HEK293T (cell line): ENCODE measurements around the gene PSPC1.

Experiments
- CTCF ChIA-PET: fragments of 350-600 bp; formaldehyde crosslinking; extraction: SDS; loops from one replicate; lab custom pipeline; 2021; ENCODE audit warnings: antibody characterized with exemption, inconsistent platforms; lab: Yijun Ruan, JAX
- POLR2A ChIA-PET: fragments of 350-600 bp; formaldehyde crosslinking; extraction: SDS; loops from one replicate; lab custom pipeline; 2020; ENCODE audit warnings: antibody characterized with exemption, inconsistent platforms; lab: Yijun Ruan, JAX
- DNase-seq: peaks from one replicate; pipeline ENCODE4 v3.0.0; 2012; ENCODE audit warnings: mixed read lengths; ENCODE audit errors: extremely low spot score
- ARNT ChIP-seq: fragments of 450-650 bp; IDR thresholded peaks from 2 replicates; pipeline ENCODE4 v1.6.1; 2017; ENCODE audit warnings: mild to moderate bottlenecking
- BHLHE40 ChIP-seq: fragments of 450-650 bp; IDR thresholded peaks from 2 replicates; pipeline ENCODE4 v1.6.1; 2016; ENCODE audit warnings: mild to moderate bottlenecking, moderate library complexity, borderline replicate concordance
- CTBP1 ChIP-seq: fragments of 450-650 bp; IDR thresholded peaks from 2 replicates; pipeline ENCODE4 v1.6.1; 2016; ENCODE audit warnings: borderline replicate concordance
- ELF4 ChIP-seq: fragments of 450-650 bp; IDR thresholded peaks from 2 replicates; pipeline ENCODE4 v1.6.1; 2017; ENCODE audit warnings: antibody characterized with exemption
- FOXA1 ChIP-seq: fragments of 450-650 bp; IDR thresholded peaks from 2 replicates; pipeline ENCODE4 v1.6.1; 2016; ENCODE audit warnings: mild to moderate bottlenecking
- FOXK2 ChIP-seq: fragments of 450-650 bp; IDR thresholded peaks from 2 replicates; pipeline ENCODE4 v1.6.1; 2016; ENCODE audit warnings: mild to moderate bottlenecking
- FOXM1 ChIP-seq: fragments of 450-650 bp; IDR thresholded peaks from 2 replicates; pipeline ENCODE4 v1.6.1; 2017; ENCODE audit warnings: mild to moderate bottlenecking, borderline replicate concordance
- HDGF ChIP-seq: fragments of 450-650 bp; IDR thresholded peaks from 2 replicates; pipeline ENCODE4 v1.6.1; 2017; ENCODE audit warnings: antibody characterized with exemption, borderline replicate concordance
- L3MBTL2 ChIP-seq: fragments of 450-650 bp; conservative IDR thresholded peaks from 2 replicates; pipeline ENCODE4 v1.6.1; 2016; ENCODE audit warnings: mild to moderate bottlenecking
- LEF1 ChIP-seq: fragments of 450-650 bp; IDR thresholded peaks from 2 replicates; pipeline ENCODE4 v1.6.1; 2017; ENCODE audit warnings: mild to moderate bottlenecking, borderline replicate concordance
- NFRKB ChIP-seq: fragments of 450-650 bp; IDR thresholded peaks from 2 replicates; pipeline ENCODE4 v1.6.1; 2016; ENCODE audit warnings: mild to moderate bottlenecking, moderate library complexity
- SP1 ChIP-seq: fragments of 450-650 bp; IDR thresholded peaks from 2 replicates; pipeline ENCODE4 v1.6.1; 2017
- SUZ12 ChIP-seq: fragments of 450-650 bp; IDR thresholded peaks from 2 replicates; pipeline ENCODE4 v1.6.1; 2016; ENCODE audit warnings: mild to moderate bottlenecking
- TARDBP ChIP-seq: fragments of 450-650 bp; IDR thresholded peaks from 2 replicates; pipeline ENCODE4 v1.6.1; 2016
- ZNF384 ChIP-seq: fragments of 450-650 bp; IDR thresholded peaks from 2 replicates; pipeline ENCODE4 v1.6.1; 2016
- TF ChIP-seq, protein P1 (sequence below): fragments of 450-650 bp; IDR thresholded peaks from 2 replicates; pipeline ENCODE4 v1.6.1; 2016

PSPC1 gene

DNA sequence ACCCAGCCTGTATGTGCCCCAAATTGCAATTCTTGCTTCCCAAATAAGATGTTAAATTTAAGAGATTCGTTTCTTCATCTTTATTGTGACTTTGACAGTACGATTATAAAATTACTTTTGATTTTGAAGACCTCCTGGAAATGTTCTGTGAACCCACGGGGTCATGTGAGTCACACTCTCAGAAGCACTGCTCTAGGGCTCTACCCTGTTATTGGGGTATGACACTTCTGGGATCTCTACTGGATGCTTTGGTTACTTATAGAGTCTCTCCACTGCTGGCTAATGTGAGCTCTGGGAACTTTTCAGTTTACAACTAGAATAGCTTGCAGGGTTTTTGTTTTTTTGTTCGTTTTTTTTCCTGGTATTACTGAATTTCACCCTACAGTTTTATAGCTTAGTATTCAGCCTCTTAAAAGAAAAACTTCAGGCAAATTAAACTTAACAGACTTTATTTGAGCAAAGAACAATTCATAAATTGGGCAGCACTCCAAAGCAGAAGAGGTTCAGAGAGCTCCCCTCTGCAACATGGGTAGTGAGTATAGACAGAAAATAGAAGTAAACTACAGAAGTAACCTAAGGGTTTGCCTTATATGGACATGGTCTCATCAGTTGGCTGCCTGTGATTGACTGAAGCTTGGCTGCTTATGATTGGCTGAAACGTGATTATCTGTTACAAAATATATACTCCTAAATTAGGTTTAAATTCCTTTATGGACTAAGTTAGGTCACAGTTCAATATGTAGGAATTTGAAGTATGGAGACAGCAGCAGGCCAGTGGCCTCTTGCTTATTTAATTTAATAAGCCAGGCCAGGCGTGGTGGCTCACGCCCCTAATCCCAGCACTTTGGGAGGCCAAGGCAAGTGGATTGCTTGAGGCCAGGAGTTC is 28.5 kb upstream of the PSPC1 start:
- ChIA-PET CTCF (no interaction called here), POLR2A (interaction anchor here (0.7 kb wide), 1 partner anchor 53 kb away, joined by 3 read pairs; no protein-coding TSS in a partner anchor)
- TF ChIP-seq SUZ12 (no peak), SP1 (no peak), FOXM1 (no peak), HDGF (no peak)
- TF ChIP-seq, protein P1, sequence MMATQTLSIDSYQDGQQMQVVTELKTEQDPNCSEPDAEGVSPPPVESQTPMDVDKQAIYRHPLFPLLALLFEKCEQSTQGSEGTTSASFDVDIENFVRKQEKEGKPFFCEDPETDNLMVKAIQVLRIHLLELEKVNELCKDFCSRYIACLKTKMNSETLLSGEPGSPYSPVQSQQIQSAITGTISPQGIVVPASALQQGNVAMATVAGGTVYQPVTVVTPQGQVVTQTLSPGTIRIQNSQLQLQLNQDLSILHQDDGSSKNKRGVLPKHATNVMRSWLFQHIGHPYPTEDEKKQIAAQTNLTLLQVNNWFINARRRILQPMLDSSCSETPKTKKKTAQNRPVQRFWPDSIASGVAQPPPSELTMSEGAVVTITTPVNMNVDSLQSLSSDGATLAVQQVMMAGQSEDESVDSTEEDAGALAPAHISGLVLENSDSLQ: peak; percentile 30; the same call in 1 of the 2 replicates
- no peak for DNase-seq

DNA sequence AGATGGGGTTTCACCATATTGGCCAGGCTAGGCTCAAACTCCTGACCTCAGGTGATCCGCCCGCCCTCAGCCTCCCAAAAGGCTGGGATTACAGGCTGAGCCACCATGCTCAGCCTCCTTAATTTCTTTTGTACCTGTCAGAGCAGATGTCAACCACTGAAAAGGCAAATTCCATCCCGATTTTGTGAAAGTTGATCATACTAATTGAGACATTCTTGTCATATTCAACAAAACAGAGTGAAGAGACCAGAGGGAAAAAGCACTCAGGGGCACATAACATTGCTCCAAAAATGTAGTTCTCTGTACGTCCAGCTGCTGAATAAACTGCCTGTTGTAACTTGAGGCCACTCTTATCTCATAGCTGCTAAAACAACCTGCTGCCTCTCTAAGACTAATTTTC is 27.4 kb upstream of the PSPC1 start:
- DNase-seq: no peak
- CTCF ChIA-PET: interaction anchor here (0.6 kb wide), 2 partner anchors 9 to 30 kb away, joined by 3 read pairs; no protein-coding TSS in a partner anchor
- TF ChIP-seq HDGF: no peak
- TF ChIP-seq FOXM1: no peak
- POLR2A ChIA-PET: interaction anchor here (0.7 kb wide), 2 partner anchors 14 to 54 kb away, joined by 3 read pairs; no protein-coding TSS in a partner anchor

DNA sequence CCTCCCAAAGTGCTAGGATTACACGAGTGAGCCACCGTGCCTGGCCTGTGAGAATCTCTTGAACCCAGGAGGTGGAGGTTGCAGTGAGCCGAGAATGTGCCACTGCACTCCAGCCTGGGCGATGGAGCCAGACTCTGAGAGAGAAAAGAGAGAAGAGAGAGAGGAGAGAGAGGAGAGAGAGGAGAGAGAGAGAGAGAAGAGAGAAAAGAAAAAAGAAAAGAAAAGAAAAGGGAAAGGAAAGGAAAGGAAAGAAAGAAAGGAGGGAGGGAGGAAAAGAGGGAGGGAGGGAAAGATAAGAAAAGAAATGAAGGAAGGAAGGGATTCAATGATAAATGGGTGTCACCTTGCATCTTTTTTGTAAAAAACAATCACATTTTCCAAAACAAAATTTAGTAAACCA is 23.0 kb upstream of the PSPC1 start:
- TF ChIP-seq FOXK2 (no peak), SP1 (no peak), LEF1 (no peak)
- no peak for DNase-seq
- CTCF ChIA-PET: no interaction called here
- POLR2A ChIA-PET: no interaction called here

DNA sequence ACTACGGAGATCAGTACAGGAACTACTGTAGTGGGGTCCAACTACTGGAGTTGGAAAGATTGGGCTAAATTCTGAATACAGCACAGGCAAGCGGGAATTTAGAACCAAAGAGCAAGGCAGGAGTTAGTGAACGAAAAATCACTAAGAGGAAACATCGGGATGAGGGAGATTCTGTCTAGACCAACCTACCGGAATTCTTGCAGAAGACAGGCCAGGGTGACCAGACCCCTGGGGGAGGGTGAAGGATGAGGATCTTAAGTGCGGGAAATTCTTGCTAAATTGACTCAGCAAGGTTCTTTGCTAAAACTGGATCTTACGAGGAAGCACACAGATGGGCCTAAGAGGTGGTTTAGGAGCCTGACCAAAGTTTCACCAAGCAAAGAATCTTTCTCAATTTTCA is 13.2 kb upstream of the PSPC1 start:
- ChIA-PET POLR2A (no interaction called here), CTCF (no interaction called here)
- DNase-seq: no peak
- TF ChIP-seq L3MBTL2: no peak
- TF ChIP-seq BHLHE40: no peak
- no peak for TF ChIP-seq FOXK2
- no peak for TF ChIP-seq CTBP1
- no peak for TF ChIP-seq ZNF384
- TF ChIP-seq SUZ12: no peak
- no peak for TF ChIP-seq LEF1
- TF ChIP-seq FOXA1: no peak
- no peak for TF ChIP-seq FOXM1
- TF ChIP-seq ELF4: no peak
- TF ChIP-seq NFRKB: no peak
- TF ChIP-seq ARNT: no peak
- TF ChIP-seq HDGF: no peak

DNA sequence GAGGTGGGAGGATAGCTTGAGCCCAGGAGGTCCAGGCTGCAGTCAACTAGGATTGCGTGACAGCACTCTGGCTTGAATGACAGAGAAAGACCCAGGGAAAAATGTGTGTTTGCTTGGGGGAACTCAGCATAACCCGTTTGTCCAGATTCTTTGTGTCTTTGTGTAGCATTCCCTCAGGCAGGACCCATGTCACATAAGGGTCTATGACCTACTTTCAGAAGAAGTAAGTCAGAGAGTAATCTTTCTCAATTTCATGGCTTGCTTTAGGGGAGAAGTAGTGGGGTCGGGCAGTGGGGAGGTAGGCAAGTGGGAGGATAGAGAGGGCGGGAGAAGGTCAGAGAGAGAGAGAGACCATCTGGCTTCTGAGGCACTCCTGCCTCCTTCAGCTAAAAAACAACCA is 11.9 kb upstream of the PSPC1 start:
- ChIA-PET CTCF (interaction anchor here (0.6 kb wide), 1 partner anchor 69 kb away, joined by 6 read pairs; no protein-coding TSS in a partner anchor), POLR2A (no interaction called here)
- DNase-seq: no peak
- TF ChIP-seq ELF4 (no peak), FOXM1 (no peak), SP1 (no peak), L3MBTL2 (no peak), FOXK2 (no peak), FOXA1 (no peak), HDGF (no peak), TARDBP (no peak), ARNT (no peak), CTBP1 (no peak), LEF1 (no peak), BHLHE40 (no peak)
- TF ChIP-seq, protein P1: no peak

DNA sequence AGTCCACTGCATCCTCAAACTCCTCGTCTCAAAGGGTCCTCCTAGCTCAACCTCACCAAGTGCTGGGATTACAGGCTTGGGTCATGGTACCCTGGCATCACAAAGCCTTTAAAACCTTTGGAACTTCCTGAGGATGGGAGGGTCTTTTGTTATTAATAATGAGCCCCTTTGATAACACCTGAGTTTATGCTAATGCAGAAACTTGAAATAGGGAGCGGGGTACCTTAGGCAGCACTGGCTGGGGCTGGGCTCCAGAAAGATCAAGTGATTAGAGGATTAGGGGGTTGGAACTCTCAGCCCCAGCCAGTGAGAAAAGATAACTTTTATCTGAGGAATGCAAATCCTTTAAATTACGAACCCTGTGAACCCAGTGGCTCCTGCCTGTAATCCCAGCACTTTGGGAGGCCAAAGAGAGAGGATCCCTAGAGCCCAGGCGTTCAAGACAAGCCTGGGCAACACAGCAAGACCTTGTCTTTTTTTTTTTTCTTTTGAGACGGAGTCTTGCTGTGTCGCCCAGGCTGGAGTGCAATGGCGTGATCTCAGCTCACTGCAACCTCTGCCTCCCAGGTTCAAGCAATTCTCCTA is 9.3 kb upstream of the PSPC1 start:
- TF ChIP-seq, protein P1: no peak
- TF ChIP-seq LEF1 (no peak), HDGF (no peak), FOXK2 (no peak), FOXA1 (no peak), FOXM1 (no peak), ZNF384 (no peak), TARDBP (no peak), CTBP1 (no peak), L3MBTL2 (no peak), BHLHE40 (no peak), SP1 (no peak), NFRKB (no peak), ARNT (no peak), SUZ12 (no peak), ELF4 (no peak)
- CTCF ChIA-PET: no interaction called here
- no peak for DNase-seq
- POLR2A ChIA-PET: interaction anchor here (1.0 kb wide), 1 partner anchor 9 kb away, joined by 4 read pairs; the partner anchor contains the start of gene PSPC1
